Caco-2 (cell line): ENCODE measurements around the gene DYNC2H1. TPM values are rescaled to one million over a fixed set of nuclear protein-coding genes. Genes with fewer than 3 reads are reported as not detected.

Experiments
- BruUV-seq: library from RNA; stranded (reverse); fragments of 400-500 nt; replicated peaks from 2 replicates; lab custom pipeline; 2021; lab: Mats Ljungman, UMichigan
- CTCF ChIA-PET: fragments of 300-600 bp; sonication (Branson Sonifier 250); formaldehyde crosslinking; loops from one replicate; lab custom pipeline; 2022; ENCODE audit warnings: antibody characterized with exemption; lab: Charles Lee
- POLR2A ChIA-PET: fragments of 300-600 bp; sonication (Branson Sonifier 250); formaldehyde crosslinking; loops from one replicate; lab custom pipeline; 2022; ENCODE audit warnings: antibody characterized with exemption; lab: Charles Lee
- DNase-seq, 2 experiments: peaks; one replicate each; pipeline versions ENCODE4 v3.0.0 to v3.0.0-alpha.2; 2020 to 2022
- H3K27me3 ChIP-seq: replicated peaks from 2 replicates; pipeline ENCODE4 v1.6.0; 2011; ENCODE audit warnings: low read length; ENCODE audit not compliant: control insufficient read depth, insufficient read depth
- H3K36me3 ChIP-seq: 2 replicates; pipeline ENCODE4 v1.5.1; 2011; ENCODE audit warnings: low read length; ENCODE audit not compliant: control insufficient read depth, insufficient read depth
- H3K4me1 ChIP-seq: fragments of 250-450 bp; sonication (Bioruptor Pico); 2 replicates; pipeline ENCODE4 v1.5.1; 2020; ENCODE audit warnings: mild to moderate bottlenecking
- H3K4me3 ChIP-seq: 2 replicates; pipeline ENCODE4 v1.5.1; 2011; ENCODE audit warnings: low read depth, mild to moderate bottlenecking, control low read depth, low read length
- H3K9me3 ChIP-seq: fragments of 250-450 bp; sonication (Bioruptor Pico); 2 replicates; pipeline ENCODE4 v1.5.1; 2020; ENCODE audit warnings: mild to moderate bottlenecking, moderate library complexity
- H3K27ac Mint-ChIP-seq: one replicate; pipeline ENCODE4 v1.8.0; 2022; ENCODE audit warnings: mixed read lengths; ENCODE audit not compliant: unreplicated experiment
- H3K27me3 Mint-ChIP-seq: one replicate; pipeline ENCODE4 v1.8.0; 2022; ENCODE audit warnings: mixed read lengths; ENCODE audit not compliant: insufficient read depth, unreplicated experiment
- H3K36me3 Mint-ChIP-seq: one replicate; pipeline ENCODE4 v1.8.0; 2022; ENCODE audit warnings: mild to moderate bottlenecking, mixed read lengths; ENCODE audit not compliant: insufficient read depth, unreplicated experiment
- H3K4me1 Mint-ChIP-seq: one replicate; pipeline ENCODE4 v1.8.0; 2022; ENCODE audit warnings: low read depth, mixed read lengths; ENCODE audit not compliant: unreplicated experiment
- H3K4me3 Mint-ChIP-seq: one replicate; pipeline ENCODE4 v1.8.0; 2022; ENCODE audit warnings: mild to moderate bottlenecking, moderate library complexity, mixed read lengths; ENCODE audit not compliant: unreplicated experiment
- H3K9me3 Mint-ChIP-seq: one replicate; pipeline ENCODE4 v1.8.0; 2022; ENCODE audit warnings: mixed read lengths; ENCODE audit not compliant: unreplicated experiment
- CTCF ChIP-seq, 2 experiments: fragments of 200-600 bp in 1 of 2; IDR thresholded peaks; 1 replicate in 1 of 2; 2 replicates in 1 of 2; pipeline versions ENCODE4 v1.5.1 to v1.8.0; 2011 to 2022; ENCODE audit warnings: antibody characterized with exemption in 1 of 2, control low read depth in 1 of 2, inconsistent platforms in 1 of 2, low read depth in 1 of 2, low read length in 1 of 2, mild to moderate bottlenecking in 1 of 2, moderate library complexity in 1 of 2; ENCODE audit not compliant: insufficient read depth in 1 of 2, severe bottlenecking in 1 of 2, unreplicated experiment in 1 of 2
- intact Hi-C: fragments of 100-400 bp; cut with micrococcal nuclease; formaldehyde crosslinking; loops from one replicate; pipeline ENCODE4 v1.10.0; 2022; ENCODE audit not compliant: unreplicated experiment
- total RNA-seq: library from RNA; stranded (reverse); gene quantifications from 2 replicates; pipeline ENCODE4 v1.2.3, GENCODE V29; 2022

Gene DYNC2H1
- total RNA-seq, 1 experiment from 2014 or later: 6.5 TPM

- Mint-ChIP-seq H3K27ac (no peak overlapping the region), H3K27me3 (no peaks in the 10 kb centered on the region), H3K36me3 (no peaks in the 10 kb centered on the region), H3K4me1 (no peaks in the 10 kb centered on the region), H3K4me3 (no peak overlapping the region), H3K9me3 (no peaks in the 10 kb centered on the region)
- Histone ChIP-seq H3K9me3 (no peaks in the 10 kb centered on the region), H3K4me3 (no peak overlapping the region), H3K4me1 (no peaks in the 10 kb centered on the region), H3K27me3 (no peaks in the 10 kb centered on the region), H3K36me3 (no peaks in the 10 kb centered on the region)
- no peak for TF ChIP-seq CTCF (IDR thresholded peaks at IDR 0.05; ENCODE audit: insufficient read depth in 1 of 2, low read depth in 1 of 2, low read length in 1 of 2, severe bottlenecking in 1 of 2, unreplicated experiment in 1 of 2)
- ChIA-PET POLR2A (no interaction called here), CTCF (no interaction called here)
- no peak for DNase-seq
- no TSS peak for BruUV-seq
- intact Hi-C loops: loop anchor here (1.0 kb wide), 1 partner anchor 110 kb away; no protein-coding TSS in a partner anchor
Measured at GRCh38 chr11:103448966-103449365, 339.7 kb downstream of the DYNC2H1 start.

- Mint-ChIP-seq H3K9me3 (no peaks in the 10 kb centered on the region), H3K27ac (no peak overlapping the region), H3K36me3 (no peaks in the 10 kb centered on the region), H3K4me1 (no peaks in the 10 kb centered on the region), H3K4me3 (no peak overlapping the region), H3K27me3 (no peaks in the 10 kb centered on the region)
- no peak overlapping the region for H3K4me3 ChIP-seq
- intact Hi-C loops: loop anchor here (1.0 kb wide), 1 partner anchor 124 kb away; no protein-coding TSS in a partner anchor
- ChIA-PET CTCF (no interaction called here), POLR2A (no interaction called here)
- no TSS peak for BruUV-seq
- no peaks in the 10 kb centered on the region for H3K9me3 ChIP-seq
- no peaks in the 10 kb centered on the region for H3K27me3 ChIP-seq
- no peak for TF ChIP-seq CTCF (IDR thresholded peaks at IDR 0.05; ENCODE audit: insufficient read depth in 1 of 2, low read depth in 1 of 2, low read length in 1 of 2, severe bottlenecking in 1 of 2, unreplicated experiment in 1 of 2)
- no peaks in the 10 kb centered on the region for H3K36me3 ChIP-seq
- H3K4me1 ChIP-seq: no peaks in the 10 kb centered on the region
- DNase-seq: no peak
Measured at GRCh38 chr11:103450241-103450640, 341.0 kb downstream of the DYNC2H1 start.

- intact Hi-C loops: no loop called here
- no peaks in the 10 kb centered on the region for H3K9me3 Mint-ChIP-seq
- Histone ChIP-seq H3K27me3 (no peaks in the 10 kb centered on the region), H3K9me3 (no peaks in the 10 kb centered on the region), H3K4me3 (no peak overlapping the region), H3K4me1 (no peaks in the 10 kb centered on the region), H3K36me3 (no peaks in the 10 kb centered on the region)
- H3K4me1 Mint-ChIP-seq: no peaks in the 10 kb centered on the region
- DNase-seq: no peak
- ChIA-PET CTCF (no interaction called here), POLR2A (no interaction called here)
- TF ChIP-seq CTCF (IDR thresholded peaks at IDR 0.05; ENCODE audit: insufficient read depth in 1 of 2, low read depth in 1 of 2, low read length in 1 of 2, severe bottlenecking in 1 of 2, unreplicated experiment in 1 of 2): no peak
- no peaks in the 10 kb centered on the region for H3K27me3 Mint-ChIP-seq
- no peaks in the 10 kb centered on the region for H3K36me3 Mint-ChIP-seq
- H3K27ac Mint-ChIP-seq: no peak overlapping the region
- H3K4me3 Mint-ChIP-seq: no peak overlapping the region
- BruUV-seq: no TSS peak
Measured at GRCh38 chr11:103453126-103453525, 343.9 kb downstream of the DYNC2H1 start.
